GM18511 (cell line): ENCODE data around the gene LSG1.

Experiments
- ATAC-seq: cut with Tn5 transposase; IDR thresholded peaks from one replicate; pipeline ENCODE4 v1.9.1; 2021; ENCODE audit warnings: mild to moderate bottlenecking, moderate library complexity; ENCODE audit not compliant: unreplicated experiment

Gene LSG1

GRCh38 chr3:194687638-194688199 lies 15.7 kb upstream of the LSG1 start:
- ATAC-seq, result peak; percentile 30

- no peak for ATAC-seq
Observed at GRCh38 chr3:194686816-194687637, 15.0 kb upstream of the LSG1 start.

GRCh38 chr3:194686414-194686815 lies 14.4 kb upstream of the LSG1 start:
- ATAC-seq, result no peak

- ATAC-seq, result peak; percentile 37
Observed at GRCh38 chr3:194685718-194686413, 13.9 kb upstream of the LSG1 start, which contains the start of gene FAM43A. TSS of gene FAM43A (plus strand) at chr3:194685883. CDS start at chr3:194686827, 944 bp downstream.

- peak; percentile 10 for ATAC-seq
Observed at GRCh38 chr3:194685065-194685717, 13.2 kb upstream of the LSG1 start.

- no peak for ATAC-seq
Observed at GRCh38 chr3:194683380-194683779, 11.4 kb upstream of the LSG1 start.

GRCh38 chr3:194682694-194683310 lies 10.8 kb upstream of the LSG1 start:
- peak; percentile 68 for ATAC-seq

GRCh38 chr3:194682189-194682693 lies 10.2 kb upstream of the LSG1 start:
- ATAC-seq, result no peak

GRCh38 chr3:194680888-194681615 lies 9.1 kb upstream of the LSG1 start:
- no peak for ATAC-seq

GRCh38 chr3:194676471-194676870 lies 4.5 kb upstream of the LSG1 start:
- no peak for ATAC-seq

- ATAC-seq, result no peak
Observed at GRCh38 chr3:194675680-194676079, 3.7 kb upstream of the LSG1 start.

- no peak for ATAC-seq
Observed at GRCh38 chr3:194675081-194675640, 3.2 kb upstream of the LSG1 start.

- no peak for ATAC-seq
Observed at GRCh38 chr3:194673761-194674160, 1.8 kb upstream of the LSG1 start.

GRCh38 chr3:194672876-194673275 lies 885 bp upstream of the LSG1 start:
- no peak for ATAC-seq

- peak; percentile 9 for ATAC-seq
Observed at GRCh38 chr3:194671511-194671899, 486 bp downstream of the LSG1 start.

- ATAC-seq, result no peak
Observed at GRCh38 chr3:194667363-194667762, 4.6 kb downstream of the LSG1 start.

GRCh38 chr3:194664857-194665256 lies 7.1 kb downstream of the LSG1 start:
- ATAC-seq, result no peak

- no peak for ATAC-seq
Observed at GRCh38 chr3:194661946-194662345, 10.0 kb downstream of the LSG1 start.

- no peak for ATAC-seq
Observed at GRCh38 chr3:194661374-194661773, 10.6 kb downstream of the LSG1 start.

- no peak for ATAC-seq
Observed at GRCh38 chr3:194659778-194660177, 12.2 kb downstream of the LSG1 start.
